HCT116 (cell line): ENCODE results near the gene PPP1R3G.

ENCODE experiments used
- JUND ChIP-seq: IDR thresholded peaks from 2 replicates; pipeline ENCODE4 v1.6.1; 2012
- POLR2A ChIP-seq: IDR thresholded peaks from 2 replicates; pipeline ENCODE4 v1.7.0; 2011; ENCODE audit warnings: borderline replicate concordance; ENCODE audit not compliant: insufficient read depth, insufficient read length; ENCODE audit errors: extremely low read depth
- POLR2AphosphoS5 ChIP-seq: IDR thresholded peaks from 2 replicates; pipeline ENCODE4 v1.6.1; 2011; ENCODE audit warnings: mild to moderate bottlenecking, low read depth, low read length, moderate library complexity
- RAD21 ChIP-seq: IDR thresholded peaks from 2 replicates; pipeline ENCODE4 v1.6.1; 2012; ENCODE audit warnings: low read depth, mild to moderate bottlenecking
- SIN3A ChIP-seq: IDR thresholded peaks from 2 replicates; pipeline ENCODE4 v1.6.1; 2012; ENCODE audit warnings: low read depth
- TF ChIP-seq, protein P1 (sequence below), 3 experiments: fragments of 200-600 bp in 1 of 3; sonication (generic) in 1 of 3; IDR thresholded peaks in 2 of 3; conservative IDR thresholded peaks in 1 of 3; 2 replicates each; pipeline ENCODE4 v1.5.1; 2012 to 2017; ENCODE audit warnings: low read depth in 2 of 3, low read length in 2 of 3, antibody characterized with exemption in 1 of 3, borderline replicate concordance in 1 of 3, control low read depth in 1 of 3, mild to moderate bottlenecking in 1 of 3, mixed read lengths in 1 of 3, mixed run types in 1 of 3, moderate library complexity in 1 of 3; ENCODE audit not compliant: insufficient read depth in 1 of 3
- TF ChIP-seq, protein P2 (sequence below): IDR thresholded peaks from 2 replicates; pipeline ENCODE4 v1.6.1; 2012

DNA sequence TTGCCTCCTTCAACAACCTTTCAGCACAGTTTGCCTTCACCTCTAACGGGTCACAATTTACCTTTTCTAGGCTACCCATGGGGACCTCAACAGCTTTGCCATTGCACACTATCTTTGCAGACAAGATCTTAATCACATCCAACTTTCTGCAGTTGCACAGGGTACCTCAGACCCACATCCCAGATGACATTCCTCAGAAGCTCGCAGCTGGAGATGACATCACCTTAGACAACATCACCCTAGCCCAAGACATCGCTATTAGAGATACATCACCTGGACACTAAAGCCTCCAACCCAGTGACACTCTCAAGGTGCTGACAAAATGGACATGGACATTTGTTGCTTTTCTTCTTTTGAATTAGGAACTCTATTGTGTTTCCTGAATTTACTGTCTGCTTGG, 42.7 kb upstream of the PPP1R3G start:
- TF ChIP-seq, protein P1, sequence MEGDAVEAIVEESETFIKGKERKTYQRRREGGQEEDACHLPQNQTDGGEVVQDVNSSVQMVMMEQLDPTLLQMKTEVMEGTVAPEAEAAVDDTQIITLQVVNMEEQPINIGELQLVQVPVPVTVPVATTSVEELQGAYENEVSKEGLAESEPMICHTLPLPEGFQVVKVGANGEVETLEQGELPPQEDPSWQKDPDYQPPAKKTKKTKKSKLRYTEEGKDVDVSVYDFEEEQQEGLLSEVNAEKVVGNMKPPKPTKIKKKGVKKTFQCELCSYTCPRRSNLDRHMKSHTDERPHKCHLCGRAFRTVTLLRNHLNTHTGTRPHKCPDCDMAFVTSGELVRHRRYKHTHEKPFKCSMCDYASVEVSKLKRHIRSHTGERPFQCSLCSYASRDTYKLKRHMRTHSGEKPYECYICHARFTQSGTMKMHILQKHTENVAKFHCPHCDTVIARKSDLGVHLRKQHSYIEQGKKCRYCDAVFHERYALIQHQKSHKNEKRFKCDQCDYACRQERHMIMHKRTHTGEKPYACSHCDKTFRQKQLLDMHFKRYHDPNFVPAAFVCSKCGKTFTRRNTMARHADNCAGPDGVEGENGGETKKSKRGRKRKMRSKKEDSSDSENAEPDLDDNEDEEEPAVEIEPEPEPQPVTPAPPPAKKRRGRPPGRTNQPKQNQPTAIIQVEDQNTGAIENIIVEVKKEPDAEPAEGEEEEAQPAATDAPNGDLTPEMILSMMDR (IDR thresholded peaks at IDR 0.05 in 2 of 3, conservative IDR thresholded peaks at IDR 0.05 in 1 of 3; ENCODE audit: borderline replicate concordance in 1 of 3, insufficient read depth in 1 of 3, low read depth in 2 of 3, low read length in 2 of 3) = no peak
- TF ChIP-seq, protein P2, sequence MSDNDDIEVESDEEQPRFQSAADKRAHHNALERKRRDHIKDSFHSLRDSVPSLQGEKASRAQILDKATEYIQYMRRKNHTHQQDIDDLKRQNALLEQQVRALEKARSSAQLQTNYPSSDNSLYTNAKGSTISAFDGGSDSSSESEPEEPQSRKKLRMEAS = no peak
- TF ChIP-seq POLR2AphosphoS5 (no peak), POLR2A (no peak), SIN3A (no peak), RAD21 (no peak), JUND (no peak)
